Endodermal cell (in vitro differentiated cells): ENCODE data around the gene MEGF10. TPM values are rescaled to one million over a fixed set of nuclear protein-coding genes. Genes with fewer than 3 reads are reported as not detected.
A peak's percentile ranks its signal among the peaks of the same experiment; 100 is the strongest.

ENCODE experiments used
- DNase-seq: peaks from one replicate; pipeline ENCODE4 v3.0.0-alpha.2; 2017
- H3K27ac ChIP-seq: 2 replicates; pipeline ENCODE4 v1.5.1; 2013; ENCODE audit warnings: mild to moderate bottlenecking, low read depth, low read length, moderate library complexity
- H3K27me3 ChIP-seq: 2 replicates; pipeline ENCODE4 v1.6.1; 2013; ENCODE audit warnings: mild to moderate bottlenecking, low read length, moderate library complexity; ENCODE audit not compliant: insufficient read depth, control insufficient read depth, poor library complexity, severe bottlenecking
- H3K36me3 ChIP-seq: 2 replicates; pipeline ENCODE4 v1.7.0; 2013; ENCODE audit warnings: mild to moderate bottlenecking, low read length, moderate library complexity; ENCODE audit not compliant: control insufficient read depth, insufficient read depth
- H3K4me1 ChIP-seq: one replicate; pipeline ENCODE4 v1.7.0; 2013; ENCODE audit warnings: low read length; ENCODE audit not compliant: control insufficient read depth, insufficient read depth
- H3K4me3 ChIP-seq: 2 replicates; pipeline ENCODE4 v1.5.1; 2013; ENCODE audit warnings: mild to moderate bottlenecking, low read length, moderate library complexity
- H3K9ac ChIP-seq: 2 replicates; pipeline ENCODE4 v1.6.1; 2013; ENCODE audit warnings: mild to moderate bottlenecking, low read length, moderate library complexity; ENCODE audit not compliant: poor library complexity, severe bottlenecking; ENCODE audit errors: extremely low read depth
- H3K9me3 ChIP-seq: 2 replicates; pipeline ENCODE4 v1.6.1; 2013; ENCODE audit warnings: mild to moderate bottlenecking, low read length, moderate library complexity; ENCODE audit not compliant: control insufficient read depth
- H3K27ac Mint-ChIP-seq: 2 replicates; pipeline ENCODE4 v1.8.0; 2020; ENCODE audit warnings: mixed read lengths
- H3K27me3 Mint-ChIP-seq: 2 replicates; pipeline ENCODE4 v1.8.0; 2021; ENCODE audit warnings: mild to moderate bottlenecking, mixed read lengths; ENCODE audit not compliant: insufficient read depth
- H3K36me3 Mint-ChIP-seq: 2 replicates; pipeline ENCODE4 v1.8.0; 2020; ENCODE audit warnings: low read depth, mixed read lengths
- H3K4me1 Mint-ChIP-seq: 2 replicates; pipeline ENCODE4 v1.8.0; 2020; ENCODE audit warnings: mixed read lengths
- H3K4me3 Mint-ChIP-seq: 2 replicates; pipeline ENCODE4 v1.8.0; 2020; ENCODE audit warnings: mild to moderate bottlenecking, moderate library complexity, mixed read lengths
- H3K9me3 Mint-ChIP-seq: 2 replicates; pipeline ENCODE4 v1.8.0; 2020; ENCODE audit warnings: mild to moderate bottlenecking, mixed read lengths
- WGBS, 2 experiments: methylation state at CpG; one replicate each; pipeline versions ENCODE4 v1.1.5 to v1.1.7; 2013; ENCODE audit warnings: missing lambda C conversion rate in 2 of 2, mixed read lengths in 1 of 2; ENCODE audit not compliant: insufficient coverage in 1 of 2, insufficient read length in 1 of 2; 5-methylcytosine and 5-hydroxymethylcytosine counted together
- total RNA-seq, 2 donors: library from RNA; stranded (reverse); fragmentation: NEBNext Ultra II Directional in 1 of 2; extraction: Animal tissue kit (Norgen Biotek cat#: 25700) in 1 of 2; gene quantifications; 2 replicates in 1 of 2; 3 replicates in 1 of 2; pipeline ENCODE4 v1.2.1, GENCODE V29; 2021
- TF ChIP-seq, protein P1 (sequence below): fragments of 200-600 bp; sonication (generic); conservative IDR thresholded peaks from 2 replicates; pipeline ENCODE4 v1.5.0; 2021; ENCODE audit warnings: antibody characterized with exemption, mild to moderate bottlenecking

MEGF10 gene
- total RNA-seq, 2 donors from 2014 or later: 12.7 to 17.7 TPM

GRCh38 chr5:127418367-127418766 is 127.8 kb downstream of the MEGF10 start:
- H3K27me3 Mint-ChIP-seq: no peaks in the 10 kb centered on the region
- DNase-seq: no peak
- no peaks in the 10 kb centered on the region for H3K9me3 ChIP-seq
- 83% methylated on average over 1 of the region's 1 CpG; no CpG with 5 or more reads in 1 of the 2 experiments for WGBS, 2 experiments
- peaks cover 6% of the 10 kb centered on the region for H3K36me3 ChIP-seq
- H3K4me3 Mint-ChIP-seq: no peak overlapping the region
- no peaks in the 10 kb centered on the region for H3K4me1 Mint-ChIP-seq
- H3K9ac ChIP-seq: no peak overlapping the region
- H3K27ac ChIP-seq: no peak overlapping the region
- TF ChIP-seq, protein P1, sequence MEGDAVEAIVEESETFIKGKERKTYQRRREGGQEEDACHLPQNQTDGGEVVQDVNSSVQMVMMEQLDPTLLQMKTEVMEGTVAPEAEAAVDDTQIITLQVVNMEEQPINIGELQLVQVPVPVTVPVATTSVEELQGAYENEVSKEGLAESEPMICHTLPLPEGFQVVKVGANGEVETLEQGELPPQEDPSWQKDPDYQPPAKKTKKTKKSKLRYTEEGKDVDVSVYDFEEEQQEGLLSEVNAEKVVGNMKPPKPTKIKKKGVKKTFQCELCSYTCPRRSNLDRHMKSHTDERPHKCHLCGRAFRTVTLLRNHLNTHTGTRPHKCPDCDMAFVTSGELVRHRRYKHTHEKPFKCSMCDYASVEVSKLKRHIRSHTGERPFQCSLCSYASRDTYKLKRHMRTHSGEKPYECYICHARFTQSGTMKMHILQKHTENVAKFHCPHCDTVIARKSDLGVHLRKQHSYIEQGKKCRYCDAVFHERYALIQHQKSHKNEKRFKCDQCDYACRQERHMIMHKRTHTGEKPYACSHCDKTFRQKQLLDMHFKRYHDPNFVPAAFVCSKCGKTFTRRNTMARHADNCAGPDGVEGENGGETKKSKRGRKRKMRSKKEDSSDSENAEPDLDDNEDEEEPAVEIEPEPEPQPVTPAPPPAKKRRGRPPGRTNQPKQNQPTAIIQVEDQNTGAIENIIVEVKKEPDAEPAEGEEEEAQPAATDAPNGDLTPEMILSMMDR: no peak
- no peaks in the 10 kb centered on the region for H3K4me1 ChIP-seq
- no peak overlapping the region for H3K27ac Mint-ChIP-seq
- no peak overlapping the region for H3K4me3 ChIP-seq
- H3K27me3 ChIP-seq: no peaks in the 10 kb centered on the region
- peaks cover 8% of the 10 kb centered on the region for H3K36me3 Mint-ChIP-seq
- H3K9me3 Mint-ChIP-seq: no peaks in the 10 kb centered on the region

DNA sequence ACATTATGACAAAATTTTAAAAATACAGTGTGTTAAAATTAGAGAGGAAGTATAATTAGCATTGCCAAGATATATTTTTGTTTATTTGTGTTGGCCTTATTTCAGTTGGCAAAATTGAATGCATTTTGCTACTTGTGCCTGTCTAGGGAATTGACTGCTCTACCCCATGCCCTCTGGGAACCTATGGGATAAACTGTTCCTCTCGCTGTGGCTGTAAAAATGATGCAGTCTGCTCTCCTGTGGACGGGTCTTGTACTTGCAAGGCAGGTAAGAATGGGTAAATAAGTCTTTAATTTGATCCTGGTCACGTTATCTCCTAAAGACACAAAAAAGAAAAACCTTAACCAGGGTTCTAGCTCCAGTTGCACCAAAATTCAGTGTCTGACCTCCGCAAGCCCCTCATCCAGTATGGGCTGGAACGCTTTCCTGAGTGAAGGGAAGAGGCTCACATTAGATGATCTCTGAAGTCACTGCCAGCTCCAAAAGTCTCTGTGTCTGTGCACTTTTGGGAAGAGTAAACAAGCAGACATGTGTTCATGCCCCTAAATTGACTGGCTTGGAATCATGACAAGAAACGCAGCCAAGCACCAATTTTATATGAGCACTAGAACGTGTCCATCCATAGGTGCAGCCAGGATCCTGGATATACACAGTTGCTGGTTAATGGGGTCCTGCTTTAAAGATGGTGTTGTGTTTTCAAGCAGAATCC is 128.5 kb downstream of the MEGF10 start:
- no peak overlapping the region for H3K4me3 ChIP-seq
- no peaks in the 10 kb centered on the region for H3K27me3 ChIP-seq
- no peaks in the 10 kb centered on the region for H3K4me1 Mint-ChIP-seq
- peaks cover 3% of the 10 kb centered on the region for H3K9me3 ChIP-seq
- H3K4me1 ChIP-seq: no peaks in the 10 kb centered on the region
- peaks cover 9% of the 10 kb centered on the region for H3K36me3 Mint-ChIP-seq
- H3K4me3 Mint-ChIP-seq: no peak overlapping the region
- 89 to 96% methylated on average over 5 to 7 of the region's 7 CpGs for WGBS, 2 experiments
- DNase-seq: no peak
- peaks cover 10% of the 10 kb centered on the region for H3K36me3 ChIP-seq
- H3K27ac ChIP-seq: no peak overlapping the region
- H3K27ac Mint-ChIP-seq: no peak overlapping the region
- no peaks in the 10 kb centered on the region for H3K9me3 Mint-ChIP-seq
- TF ChIP-seq, protein P1: peak; percentile 50
- no peaks in the 10 kb centered on the region for H3K27me3 Mint-ChIP-seq
- H3K9ac ChIP-seq: no peak overlapping the region

GRCh38 chr5:127419683-127420257 is 129.2 kb downstream of the MEGF10 start:
- H3K27ac ChIP-seq: no peak overlapping the region
- 94 to 95% methylated on average over 15 to 18 of the region's 18 CpGs for WGBS, 2 experiments
- peaks cover 9% of the 10 kb centered on the region for H3K9me3 ChIP-seq
- H3K4me3 Mint-ChIP-seq: no peak overlapping the region
- H3K9me3 Mint-ChIP-seq: peaks cover 4% of the 10 kb centered on the region
- H3K27me3 ChIP-seq: no peaks in the 10 kb centered on the region
- no peaks in the 10 kb centered on the region for H3K4me1 ChIP-seq
- no peak overlapping the region for H3K9ac ChIP-seq
- peaks cover 16% of the 10 kb centered on the region for H3K36me3 ChIP-seq
- TF ChIP-seq, protein P1: no peak
- no peak overlapping the region for H3K4me3 ChIP-seq
- H3K27ac Mint-ChIP-seq: no peak overlapping the region
- H3K4me1 Mint-ChIP-seq: no peaks in the 10 kb centered on the region
- H3K27me3 Mint-ChIP-seq: no peaks in the 10 kb centered on the region
- peaks cover 14% of the 10 kb centered on the region for H3K36me3 Mint-ChIP-seq
- no peak for DNase-seq
